Measurements from ENCODE around the gene GALNT1.

GALNT1 gene

GRCh38 chr18:35717182-35717581 is 135.6 kb downstream of the GALNT1 start:
- DNase-seq (ENCODE audit: low spot score): no peak

DNA sequence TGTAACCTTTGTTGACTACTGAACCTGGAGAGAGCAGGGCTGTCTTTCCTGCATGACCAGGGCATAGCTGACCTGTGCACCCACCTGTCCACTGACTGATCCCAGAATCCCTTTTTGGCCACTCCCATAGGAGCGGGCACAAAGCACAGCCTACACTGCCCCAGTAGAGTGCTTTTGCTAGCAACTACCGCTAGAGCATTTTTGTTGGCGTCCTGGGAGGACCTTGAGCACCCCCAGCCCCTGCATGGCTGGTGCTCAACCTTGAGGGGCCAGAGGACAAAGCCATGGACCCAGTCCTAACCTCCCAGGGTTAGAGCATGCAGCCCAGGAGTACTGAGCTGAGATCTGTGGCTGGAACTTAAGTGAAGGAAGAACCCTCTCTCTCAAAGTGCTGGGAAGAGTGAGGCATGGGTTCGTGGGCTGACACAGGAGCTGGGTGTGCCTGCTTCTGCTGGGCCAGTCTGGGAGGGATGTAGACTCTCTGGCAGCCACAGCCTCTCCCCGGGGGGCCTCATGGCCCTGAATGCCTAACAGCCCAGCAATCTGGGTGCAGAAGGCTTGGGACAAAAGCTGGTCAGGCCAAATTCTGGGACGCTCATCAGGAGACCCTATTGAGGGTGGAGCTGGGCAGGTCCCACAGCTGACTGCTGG is 140.0 kb downstream of the GALNT1 start:
- no peak for DNase-seq (ENCODE audit: low spot score)

- no peak for DNase-seq (ENCODE audit: low spot score)
Measured at GRCh38 chr18:35728676-35729075, 147.1 kb downstream of the GALNT1 start.

DNA sequence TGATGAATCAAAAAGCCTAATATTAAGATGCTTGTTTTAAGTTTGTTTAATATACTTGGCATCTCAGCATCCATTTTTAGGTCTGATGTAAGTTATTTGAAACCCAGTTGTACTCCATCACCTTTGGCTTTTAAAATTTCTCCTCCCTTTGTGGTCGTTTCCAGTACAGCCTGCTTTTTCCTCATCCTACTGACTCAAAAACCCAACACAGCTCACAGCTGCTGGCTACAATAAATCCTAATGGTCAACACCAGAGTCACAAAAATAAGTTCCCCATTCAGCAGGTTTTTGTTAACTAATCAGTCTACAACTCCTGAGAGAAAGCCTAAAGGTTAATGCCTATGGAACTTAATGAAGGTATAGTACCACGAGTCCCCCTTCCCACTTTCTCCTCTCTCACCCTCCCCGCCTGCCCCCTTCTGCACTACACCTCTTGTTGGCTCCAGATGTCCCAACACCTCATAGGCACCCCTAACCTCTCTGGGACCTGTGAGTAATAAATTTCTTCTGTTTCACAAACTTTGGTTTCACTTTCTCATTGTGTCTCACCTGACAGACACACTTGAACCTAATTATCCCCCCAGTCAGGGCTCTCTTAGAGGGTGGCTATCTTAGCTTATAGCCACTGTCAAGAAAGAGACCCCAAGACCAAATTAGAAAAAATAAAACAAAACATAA is 148.6 kb downstream of the GALNT1 start:
- no peak for DNase-seq (ENCODE audit: low spot score)

GRCh38 chr18:35730691-35731370 is 149.3 kb downstream of the GALNT1 start:
- DNase-seq (ENCODE audit: low spot score): no peak

DNA sequence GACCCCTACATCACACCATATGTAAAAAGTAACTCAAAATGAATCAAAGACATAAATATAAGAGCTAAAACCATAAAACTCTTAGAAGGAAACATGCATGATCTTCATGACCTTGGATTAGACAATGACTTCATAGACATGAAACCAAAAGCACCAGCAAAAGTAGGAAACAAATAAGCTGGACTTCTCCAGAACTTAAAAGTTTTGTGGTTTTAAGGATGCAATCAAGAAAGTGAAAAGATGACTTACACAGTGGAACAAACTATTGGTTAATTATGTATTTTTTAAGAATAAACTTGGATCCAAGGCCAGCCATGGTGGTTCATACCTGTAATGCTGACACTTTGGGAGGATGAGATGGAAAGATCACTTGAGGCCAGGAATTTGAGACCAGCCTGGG is 150.2 kb downstream of the GALNT1 start:
- no peak for DNase-seq (ENCODE audit: low spot score)

GRCh38 chr18:35732162-35732561 is 150.6 kb downstream of the GALNT1 start:
- DNase-seq (ENCODE audit: low spot score): no peak

DNA sequence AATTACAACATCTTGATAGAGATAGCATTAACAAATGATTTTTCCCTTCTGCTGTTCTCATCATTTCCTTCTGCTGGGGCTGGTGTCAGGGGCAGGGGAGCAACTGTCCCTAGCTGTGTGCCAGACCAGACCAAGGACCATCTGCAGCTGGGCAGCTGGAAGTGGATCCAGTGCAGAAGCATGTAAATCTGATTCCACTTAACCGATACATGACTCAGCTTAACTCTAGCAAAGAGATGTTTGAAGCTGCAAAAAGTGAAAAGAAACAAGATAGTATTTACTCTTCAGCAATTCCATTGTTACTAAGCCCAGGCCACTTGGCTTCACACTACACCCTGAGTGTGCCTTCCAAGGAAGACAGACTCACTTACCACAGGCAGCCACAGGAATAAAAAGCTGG is 151.1 kb downstream of the GALNT1 start:
- DNase-seq (ENCODE audit: low spot score): no peak

DNA sequence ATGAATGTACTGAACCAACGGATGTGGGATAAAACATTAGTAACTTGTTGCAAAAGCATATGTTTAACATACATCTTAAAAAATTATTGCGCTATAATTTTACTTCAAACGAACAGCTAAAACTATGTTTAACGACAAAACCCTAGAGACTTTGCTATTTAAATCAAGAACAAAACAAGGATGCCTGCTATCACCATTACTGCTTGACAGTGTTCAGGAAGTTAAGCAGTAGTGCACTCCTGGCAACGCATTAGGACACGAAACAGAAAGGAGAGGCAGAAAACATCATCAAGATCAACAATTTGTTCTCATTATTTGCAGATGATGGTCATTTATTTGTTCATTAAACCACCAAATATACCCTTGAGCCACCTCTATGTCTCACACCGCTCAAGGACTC is 151.9 kb downstream of the GALNT1 start:
- DNase-seq (ENCODE audit: low spot score): no peak

DNA sequence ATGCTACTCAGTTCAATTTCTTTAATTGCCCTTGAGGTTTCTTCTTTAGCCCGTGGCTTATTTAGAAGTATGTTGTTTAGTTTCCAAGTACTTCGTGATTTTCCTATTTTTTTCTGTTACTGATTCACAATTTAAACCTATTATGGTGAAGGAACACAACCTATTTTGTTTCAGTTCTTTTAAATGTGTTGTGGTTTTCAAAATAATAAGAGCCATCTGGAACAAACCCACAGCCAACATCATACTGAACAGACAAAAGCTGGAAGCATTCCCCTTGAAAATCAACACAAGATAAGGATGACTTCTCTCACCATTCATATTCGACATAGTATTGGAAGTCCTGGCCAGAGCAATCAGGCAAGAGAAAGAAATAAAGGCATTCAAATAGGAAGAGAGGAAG is 155.2 kb downstream of the GALNT1 start:
- no peak for DNase-seq (ENCODE audit: low spot score)

- no peak for DNase-seq (ENCODE audit: low spot score)
Measured at GRCh38 chr18:35739778-35740177, 158.2 kb downstream of the GALNT1 start.

- no peak for DNase-seq (ENCODE audit: low spot score)
Measured at GRCh38 chr18:35740656-35741055, 159.1 kb downstream of the GALNT1 start.

DNA sequence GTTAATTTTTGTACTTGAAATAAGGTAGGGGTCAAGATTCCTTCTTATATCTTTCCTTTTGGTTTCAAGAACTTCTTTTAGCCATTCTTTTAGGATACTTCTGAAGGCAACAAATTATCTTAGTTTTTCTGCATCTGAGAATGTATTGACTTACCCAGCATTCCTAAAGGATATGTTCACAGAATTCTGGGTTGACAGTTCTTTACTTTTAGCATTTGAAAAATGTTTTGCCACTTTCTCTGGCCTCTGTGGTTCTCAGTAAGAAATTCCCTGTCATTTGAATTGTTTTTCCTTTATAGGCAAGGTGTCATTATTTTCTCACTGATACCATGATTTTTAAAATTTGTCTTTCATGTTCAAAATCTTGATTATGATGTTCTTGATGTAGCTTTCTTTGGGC is 162.4 kb downstream of the GALNT1 start:
- DNase-seq (ENCODE audit: low spot score): no peak

- DNase-seq (ENCODE audit: low spot score): no peak
Measured at GRCh38 chr18:35745814-35746213, 164.3 kb downstream of the GALNT1 start.

DNA sequence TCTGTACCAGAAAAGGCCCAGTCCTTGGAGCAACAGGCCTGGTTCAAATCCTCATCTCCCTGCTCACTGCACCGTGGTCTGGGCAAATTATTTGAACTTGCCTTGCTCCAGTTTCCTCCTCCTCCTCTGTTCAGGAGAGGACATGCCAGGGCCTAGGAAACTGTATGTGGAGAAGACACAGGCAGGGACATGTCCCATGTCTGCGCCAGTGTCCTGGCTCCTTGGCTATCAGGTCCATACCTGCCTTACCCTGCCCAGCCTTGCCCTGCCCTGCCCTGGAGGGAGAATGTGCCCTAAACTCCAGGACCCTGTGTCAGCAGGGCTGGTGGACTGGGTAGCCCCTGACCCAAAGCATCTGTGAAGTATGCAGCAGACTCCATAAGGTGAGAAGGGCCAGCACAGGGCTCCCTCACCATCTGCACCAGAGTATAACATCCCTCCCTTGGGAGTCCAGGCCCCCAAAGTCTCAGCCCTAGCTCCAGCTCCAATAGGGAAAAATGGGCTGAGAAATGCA is 165.3 kb downstream of the GALNT1 start:
- no peak for DNase-seq (ENCODE audit: low spot score)

DNA sequence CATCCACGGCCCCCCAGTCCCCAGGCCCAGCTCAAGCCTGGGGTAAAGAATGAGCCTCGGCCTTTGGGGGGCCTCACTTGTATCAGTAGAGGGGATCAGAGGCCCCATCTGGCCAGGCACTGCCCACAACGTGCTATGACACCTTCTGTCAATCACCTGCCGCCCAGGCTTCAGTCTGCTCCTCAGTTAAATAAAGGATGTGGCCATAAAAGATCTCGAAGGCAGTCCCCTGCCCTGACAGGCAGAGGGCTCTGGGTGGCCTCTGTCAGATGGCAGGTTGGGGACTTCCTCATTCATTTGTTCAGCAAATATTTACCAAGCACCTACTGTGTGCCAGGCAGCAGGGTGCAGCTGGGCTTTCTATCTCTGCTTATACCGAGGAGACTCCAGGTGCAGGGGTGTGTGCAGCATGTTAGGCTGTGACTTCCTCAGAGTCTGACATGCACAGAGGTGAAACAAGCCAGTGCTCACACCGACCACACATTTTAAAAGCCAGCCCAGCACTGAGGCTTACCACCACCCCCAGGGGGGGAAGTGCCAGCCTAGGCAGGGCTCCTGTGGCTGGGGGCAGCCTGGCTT is 166.4 kb downstream of the GALNT1 start:
- no peak for DNase-seq (ENCODE audit: low spot score)

DNA sequence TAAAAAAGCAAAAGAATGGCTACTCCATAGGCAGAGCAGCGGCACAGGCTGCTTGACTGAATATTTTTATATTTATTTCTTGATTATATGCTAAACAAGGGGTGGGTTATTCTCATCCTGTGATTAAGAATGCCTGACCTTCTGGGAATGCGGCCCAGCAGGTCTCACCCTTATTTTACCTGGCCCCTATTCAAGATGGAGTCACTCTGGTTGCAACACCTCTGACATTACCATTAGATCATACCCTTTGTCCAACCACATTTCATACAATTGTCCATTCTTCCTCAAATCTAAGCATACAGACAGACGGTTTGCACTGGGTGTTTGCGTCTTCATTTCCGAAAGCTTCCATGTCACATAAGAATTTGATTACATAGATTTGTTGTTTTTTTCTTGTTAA is 168.2 kb downstream of the GALNT1 start:
- DNase-seq (ENCODE audit: low spot score): no peak

DNA sequence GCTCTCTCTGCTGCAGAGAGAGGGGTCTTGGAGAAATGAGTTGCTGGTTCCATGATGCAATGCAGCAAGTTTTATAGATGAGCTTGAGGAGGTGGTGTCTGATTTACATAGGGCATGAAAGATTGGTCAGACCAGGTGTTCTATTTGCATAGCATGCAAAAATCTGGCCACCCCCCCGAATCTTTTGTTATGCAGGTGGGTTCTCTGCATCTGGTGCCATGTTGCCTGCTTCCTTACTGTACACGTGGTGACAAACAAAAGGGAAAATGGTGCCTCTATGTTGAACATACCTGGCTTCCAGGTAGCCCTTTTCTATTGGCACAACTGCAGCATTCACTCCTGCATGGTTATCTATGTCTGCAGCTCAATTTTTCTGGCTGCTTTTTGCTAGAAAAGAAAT is 169.4 kb downstream of the GALNT1 start:
- no peak for DNase-seq (ENCODE audit: low spot score)

GRCh38 chr18:35753306-35753910 is 171.9 kb downstream of the GALNT1 start:
- no peak for DNase-seq (ENCODE audit: low spot score)

GRCh38 chr18:35754464-35754863 is 172.9 kb downstream of the GALNT1 start:
- no peak for DNase-seq (ENCODE audit: low spot score)

- DNase-seq (ENCODE audit: low spot score): no peak
Measured at GRCh38 chr18:35755369-35755768, 173.8 kb downstream of the GALNT1 start.

- DNase-seq (ENCODE audit: low spot score): peak; percentile 70
Measured at GRCh38 chr18:35756506-35757117, 175.1 kb downstream of the GALNT1 start.
